CD4-positive, alpha-beta T cell treated with Interleukin-10 for 1 hour (primary cell): ENCODE data around the gene SCGB1A1.
A peak's percentile ranks its signal among the peaks of the same experiment; 100 is the strongest.
"Not testable (repeated sequence)": the region's sequence is repeated elsewhere in the genome, so short reads cannot be mapped to it uniquely, and the experiment has no call there.

Experiments used
- DNase-seq: peaks from one replicate; pipeline ENCODE4 v3.0.0-alpha.2; 2020

SCGB1A1 gene

GRCh38 chr11:62418733-62419132 lies at the start of gene SCGB1A1:
Gene SCGB1A1, plus strand, starts transcription at chr11:62419033. Its CDS starts 63 bp downstream, at chr11:62419096.
- DNase-seq, result no peak

DNA sequence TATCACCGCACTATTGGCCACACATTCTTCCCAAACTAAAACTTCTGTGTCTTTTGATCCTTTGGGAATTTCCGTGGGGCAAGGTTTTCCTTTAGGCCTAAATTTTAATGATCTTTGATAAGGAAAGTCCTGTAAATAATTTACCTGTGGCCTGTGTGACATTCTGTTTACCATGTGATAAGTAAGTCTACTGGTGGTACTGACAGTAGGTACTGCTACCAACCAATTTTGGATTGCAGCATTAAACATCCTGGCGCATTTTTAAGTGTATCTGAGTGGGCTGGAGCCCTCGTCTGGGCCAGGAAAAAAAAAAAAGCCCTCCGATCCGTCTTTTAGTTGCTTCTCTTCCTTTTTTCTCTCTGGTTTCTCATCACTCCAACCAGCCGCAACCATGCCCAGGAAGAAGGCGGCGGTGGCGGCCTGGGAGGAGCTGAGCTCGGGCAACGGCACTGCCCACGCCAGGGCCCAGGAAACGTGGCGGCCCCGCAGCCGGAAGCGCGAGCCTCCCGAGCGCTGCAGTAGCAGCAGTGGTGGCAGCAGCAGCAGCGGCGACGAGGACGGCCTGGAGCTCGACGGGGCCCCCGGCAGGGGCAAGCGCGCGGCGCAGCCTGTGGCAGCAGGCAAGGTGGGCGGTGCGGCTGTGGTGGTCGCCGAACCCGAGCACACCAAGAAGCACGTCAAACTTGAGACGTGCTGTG lies 47.9 kb upstream of the SCGB1A1 start:
- peak; percentile 44 for DNase-seq

DNA sequence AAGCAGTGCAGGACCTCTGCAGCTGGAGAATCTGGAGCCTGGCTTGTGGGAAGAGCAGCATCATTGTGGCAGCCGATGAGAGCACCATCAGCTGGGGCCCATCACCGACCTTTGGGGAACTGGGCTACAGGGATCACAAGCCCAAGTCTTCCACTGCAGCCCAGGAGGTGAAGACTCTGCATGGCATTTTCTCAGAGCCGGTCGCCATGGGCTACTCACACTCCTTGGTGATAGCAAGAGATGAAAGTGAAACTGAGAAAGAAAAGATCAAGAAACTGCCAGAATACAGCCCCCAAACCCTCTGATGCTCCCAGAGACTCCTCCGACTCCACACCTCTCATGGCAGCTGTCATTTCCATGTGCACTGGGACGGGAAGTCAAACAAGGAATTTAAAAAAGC lies 46.0 kb upstream of the SCGB1A1 start:
- no peak for DNase-seq

DNA sequence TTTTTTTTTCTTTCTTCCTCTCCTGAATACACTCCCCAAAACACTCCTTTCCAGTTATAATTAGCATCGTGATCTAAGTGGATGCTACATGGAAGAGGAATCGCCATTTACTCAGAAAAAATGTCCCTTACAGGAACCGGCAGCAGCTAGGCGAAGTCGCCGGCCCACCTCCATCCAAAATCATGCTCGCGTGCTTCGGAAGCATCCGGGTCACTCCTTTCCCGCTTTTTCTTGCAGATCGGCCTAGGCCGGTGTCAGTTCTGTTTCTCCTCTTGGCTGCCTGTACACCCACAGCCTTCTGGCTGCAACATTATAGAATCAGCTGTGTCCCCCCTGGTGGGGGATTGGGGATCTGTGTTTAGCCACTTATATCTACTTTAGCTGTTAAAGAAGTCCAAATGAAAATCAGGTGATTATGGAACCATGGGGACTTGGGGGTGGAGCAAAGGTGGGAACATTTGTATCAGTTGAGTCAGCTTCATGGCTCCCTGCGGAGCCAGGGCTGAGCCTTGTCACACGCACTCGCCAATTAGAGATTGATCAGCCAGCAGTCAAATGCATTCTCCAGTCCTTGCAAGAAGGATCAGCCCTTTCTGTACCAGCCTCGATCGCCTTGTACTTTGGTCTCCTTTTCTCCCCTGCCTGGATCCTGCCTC lies 45.2 kb upstream of the SCGB1A1 start:
- no peak for DNase-seq

GRCh38 chr11:62374801-62375200 lies 44.0 kb upstream of the SCGB1A1 start:
- DNase-seq, result no peak

- peak; percentile 68 for DNase-seq
Observed at GRCh38 chr11:62378459-62379063, 40.3 kb upstream of the SCGB1A1 start.

- DNase-seq, result not testable (repeated sequence)
Observed at GRCh38 chr11:62379586-62379985, 39.2 kb upstream of the SCGB1A1 start.

- DNase-seq, result peak; percentile 80
Observed at GRCh38 chr11:62380821-62381245, 38.0 kb upstream of the SCGB1A1 start.

DNA sequence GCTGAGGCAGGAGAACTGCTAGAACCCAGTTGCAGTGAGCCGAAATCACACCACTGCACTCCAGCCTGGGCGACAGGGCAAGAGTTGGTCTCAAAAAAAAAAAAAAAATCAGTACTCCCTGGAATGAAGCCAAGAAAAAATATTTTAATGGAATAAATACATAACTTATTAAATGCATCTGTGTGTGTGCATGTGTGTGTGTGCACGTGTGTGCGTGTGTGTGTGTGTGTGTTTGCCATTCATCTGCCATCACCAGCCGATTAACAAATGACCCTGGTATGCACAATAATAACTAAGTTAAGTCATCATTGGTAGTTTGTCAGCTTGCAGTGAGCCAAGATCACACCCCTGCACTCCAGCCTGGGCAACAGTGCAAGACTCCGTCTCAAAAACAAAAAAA lies 35.0 kb upstream of the SCGB1A1 start:
- no peak for DNase-seq

GRCh38 chr11:62386083-62386482 lies 32.8 kb upstream of the SCGB1A1 start:
- peak; percentile 54 for DNase-seq

DNA sequence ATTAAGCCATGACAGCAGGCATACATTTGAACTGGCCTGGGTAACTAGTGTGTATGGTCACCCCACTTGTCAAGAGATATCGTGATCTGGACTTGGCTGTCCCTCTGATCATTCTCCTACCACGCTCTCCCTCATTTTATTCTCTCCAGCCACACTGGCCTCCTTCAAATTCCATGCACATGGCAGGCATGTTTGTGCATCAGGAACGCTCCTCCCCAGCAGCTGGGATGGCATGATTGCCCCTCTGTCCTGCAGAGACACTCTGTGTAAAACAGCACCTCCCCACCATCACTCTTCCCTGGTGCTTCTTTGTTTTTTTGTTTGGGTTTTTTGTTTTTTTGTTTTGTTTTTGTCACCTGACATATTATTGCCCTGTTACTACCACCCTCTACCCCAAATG lies 31.5 kb upstream of the SCGB1A1 start:
- no peak for DNase-seq

- DNase-seq, result no peak
Observed at GRCh38 chr11:62388999-62389398, 29.8 kb upstream of the SCGB1A1 start.

DNA sequence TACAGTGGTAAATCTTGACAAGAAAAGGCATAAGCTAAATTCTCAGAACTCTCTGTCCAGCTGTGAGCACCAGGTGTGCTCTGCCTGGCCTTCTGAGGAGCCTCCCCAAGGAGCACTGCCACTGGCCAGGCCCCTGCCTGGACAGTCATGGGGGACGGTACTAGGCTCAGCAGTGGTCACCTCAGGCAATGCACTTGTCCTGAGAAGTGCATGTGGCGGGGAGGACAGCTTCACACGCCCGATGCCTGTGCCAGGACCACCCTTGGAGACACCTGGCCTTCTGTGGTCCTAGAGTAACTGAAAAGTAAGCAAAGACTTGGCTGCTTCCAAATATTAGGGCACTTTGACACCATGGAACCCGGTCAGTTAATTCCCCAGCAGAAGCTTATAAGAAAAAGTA lies 28.6 kb upstream of the SCGB1A1 start:
- DNase-seq, result no peak

- no peak for DNase-seq
Observed at GRCh38 chr11:62390722-62391121, 28.1 kb upstream of the SCGB1A1 start.

- DNase-seq, result no peak
Observed at GRCh38 chr11:62391642-62392425, 27.0 kb upstream of the SCGB1A1 start.

DNA sequence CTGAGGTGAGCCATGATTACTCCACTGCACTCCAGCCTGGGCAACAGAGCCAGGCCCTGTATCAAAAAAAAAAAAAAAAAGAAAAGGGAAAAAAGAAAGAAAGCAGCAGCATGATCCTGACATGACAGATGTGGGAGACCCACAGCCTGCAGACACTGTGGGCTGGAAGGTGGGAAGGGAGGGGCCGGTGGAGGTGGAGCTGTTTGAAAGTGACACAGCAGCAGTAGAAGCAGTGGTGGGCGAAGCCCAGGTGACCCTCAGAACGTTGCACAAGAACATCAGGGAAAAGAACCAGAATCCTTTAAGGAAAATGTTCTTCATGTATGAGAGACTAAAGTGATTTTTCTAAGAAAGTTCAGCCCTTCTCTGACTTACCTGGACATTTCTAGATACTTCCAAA lies 26.3 kb upstream of the SCGB1A1 start:
- no peak for DNase-seq

- peak; percentile 59 for DNase-seq
Observed at GRCh38 chr11:62393061-62393611, 25.7 kb upstream of the SCGB1A1 start.

GRCh38 chr11:62393735-62394134 lies 25.1 kb upstream of the SCGB1A1 start:
- no peak for DNase-seq

DNA sequence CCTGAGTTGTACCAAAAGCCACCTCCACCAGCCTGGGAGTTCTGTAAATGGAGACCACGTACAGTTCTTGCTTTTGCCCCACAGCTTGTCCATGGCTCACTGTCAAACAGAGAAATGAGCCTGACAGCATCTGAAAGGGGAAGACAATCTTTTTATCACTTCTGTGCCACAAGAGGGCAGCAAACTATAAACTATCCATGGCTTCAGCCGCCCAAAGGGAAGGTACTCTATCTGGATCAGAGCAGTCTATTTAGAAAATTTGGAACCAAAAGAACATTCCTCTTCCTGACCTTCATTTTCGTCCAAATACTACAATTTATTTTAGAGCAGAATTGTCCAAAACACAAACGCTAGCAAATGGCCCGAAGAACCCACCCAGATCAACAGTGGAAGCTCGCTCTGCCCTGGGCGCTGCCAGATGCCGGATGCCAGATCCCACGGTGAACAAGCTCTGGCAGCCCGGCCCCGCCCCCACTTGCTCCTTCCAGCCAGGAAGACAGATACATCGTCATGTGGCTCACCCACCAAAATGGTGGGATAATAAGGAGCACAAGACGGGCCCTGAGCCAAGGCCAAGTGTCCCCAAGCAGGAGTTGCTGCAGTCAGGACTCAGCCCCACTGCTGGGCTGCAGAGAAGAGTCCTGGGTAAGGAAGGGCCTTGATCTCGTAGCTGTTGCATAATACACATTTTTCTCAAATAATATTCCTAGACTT lies 23.9 kb upstream of the SCGB1A1 start:
- DNase-seq, result peak; percentile 77

- no peak for DNase-seq
Observed at GRCh38 chr11:62395885-62396551, 22.8 kb upstream of the SCGB1A1 start.
